Neural cell (in vitro differentiated cells): ENCODE results near the gene PHF12. TPM values are rescaled to one million over a fixed set of nuclear protein-coding genes. Genes with fewer than 3 reads are reported as not detected.
"Not testable (repeated sequence)": the region's sequence is repeated elsewhere in the genome, so short reads cannot be mapped to it uniquely, and the experiment has no call there.

Experiments used
- H2AFZ ChIP-seq: fragments of 200-600, 300-800 bp; sonication (generic), shearing (Covaris generic); 2 replicates; pipeline ENCODE4 v1.6.0; 2014; ENCODE audit warnings: low read depth, mild to moderate bottlenecking, antibody characterized with exemption, low read length, moderate library complexity
- H3F3A ChIP-seq: fragments of 200-600 bp; shearing (Covaris generic); 2 replicates; pipeline ENCODE4 v1.6.1; 2016; ENCODE audit warnings: mild to moderate bottlenecking, moderate library complexity, mixed read lengths, antibody characterized with exemption, low read length; ENCODE audit not compliant: insufficient read depth, poor library complexity, severe bottlenecking
- H3K27ac ChIP-seq: fragments of 200-600, 300-800 bp; sonication (generic), shearing (Covaris generic); 2 replicates; pipeline ENCODE4 v1.5.1; 2014; ENCODE audit warnings: mild to moderate bottlenecking, low read length, moderate library complexity
- H3K27me3 ChIP-seq: fragments of 300-800, 200-600 bp; sonication (generic), shearing (Covaris generic); 2 replicates; pipeline ENCODE4 v1.6.0; 2014; ENCODE audit warnings: mild to moderate bottlenecking, low read depth, low read length, moderate library complexity; ENCODE audit not compliant: insufficient read depth
- H3K36me3 ChIP-seq: fragments of 300-800, 200-600 bp; sonication (generic), shearing (Covaris generic); 2 replicates; pipeline ENCODE4 v1.5.1; 2014; ENCODE audit warnings: mild to moderate bottlenecking, antibody characterized with exemption, low read length, moderate library complexity; ENCODE audit not compliant: insufficient read depth
- H3K4me2 ChIP-seq: fragments of 300-800, 200-600 bp; sonication (generic), shearing (Covaris generic); 2 replicates; pipeline ENCODE4 v1.6.0; 2014; ENCODE audit warnings: mild to moderate bottlenecking, low read length
- H3K4me3 ChIP-seq: fragments of 300-800, 200-600 bp; sonication (generic), shearing (Covaris generic); 2 replicates; pipeline ENCODE4 v1.5.1; 2014; ENCODE audit warnings: mild to moderate bottlenecking, low read length, moderate library complexity
- H3K79me2 ChIP-seq: fragments of 200-600 bp; shearing (Covaris generic); replicated peaks from 2 replicates; pipeline ENCODE4 v1.6.0; 2014; ENCODE audit warnings: mild to moderate bottlenecking, low read length, moderate library complexity; ENCODE audit not compliant: insufficient read depth
- H3K9ac ChIP-seq: fragments of 300-800, 200-600 bp; sonication (generic), shearing (Covaris generic); 2 replicates; pipeline ENCODE4 v1.6.1; 2016; ENCODE audit warnings: mild to moderate bottlenecking, low read length, mixed read lengths
- H3K9me2 ChIP-seq: fragments of 200-600 bp; shearing (Covaris generic); 2 replicates; pipeline ENCODE4 v1.6.1; 2016; ENCODE audit warnings: mild to moderate bottlenecking, low read length, mixed read lengths; ENCODE audit not compliant: insufficient read depth
- H3K9me3 ChIP-seq: fragments of 200-600, 300-800 bp; sonication (generic), shearing (Covaris generic); 2 replicates; pipeline ENCODE4 v1.6.1; 2016; ENCODE audit warnings: mild to moderate bottlenecking, mixed run types, low read length, moderate library complexity, mixed read lengths
- H4K20me1 ChIP-seq: fragments of 200-600 bp; shearing (Covaris generic); 2 replicates; pipeline ENCODE4 v1.6.1; 2016; ENCODE audit warnings: mild to moderate bottlenecking, mixed run types; ENCODE audit not compliant: insufficient read depth
- CTCF ChIP-seq: fragments of 450-650 bp; IDR thresholded peaks from 2 replicates; pipeline ENCODE4 v1.5.1; 2014; ENCODE audit warnings: antibody characterized with exemption, mild to moderate bottlenecking, moderate library complexity; ENCODE audit not compliant: poor library complexity, severe bottlenecking
- EP300 ChIP-seq: fragments of 450-650 bp; conservative IDR thresholded peaks from 2 replicates; pipeline ENCODE4 v1.6.1; 2014; ENCODE audit warnings: antibody characterized with exemption, mild to moderate bottlenecking, moderate library complexity; ENCODE audit not compliant: poor library complexity, severe bottlenecking
- EZH2 ChIP-seq: fragments of 200-600, 300-800 bp; shearing (Covaris generic), sonication (generic); IDR thresholded peaks from 2 replicates; pipeline ENCODE4 v1.6.1; 2014; ENCODE audit warnings: antibody characterized with exemption, low read length, borderline replicate concordance, mild to moderate bottlenecking; ENCODE audit not compliant: insufficient read depth, poor library complexity, severe bottlenecking
- MXI1 ChIP-seq: fragments of 450-650 bp; conservative IDR thresholded peaks from 2 replicates; pipeline ENCODE4 v1.6.1; 2014; ENCODE audit warnings: antibody characterized with exemption, mild to moderate bottlenecking; ENCODE audit not compliant: poor library complexity, severe bottlenecking
- POLR2AphosphoS5 ChIP-seq: IDR thresholded peaks from 2 replicates; pipeline ENCODE4 v1.6.1; 2012
- RAD21 ChIP-seq: fragments of 450-650 bp; conservative IDR thresholded peaks from 2 replicates; pipeline ENCODE4 v1.6.1; 2014; ENCODE audit warnings: antibody characterized with exemption, mild to moderate bottlenecking, moderate library complexity
- REST ChIP-seq: IDR thresholded peaks from 2 replicates; pipeline ENCODE4 v1.6.1; 2012; ENCODE audit warnings: borderline replicate concordance
- SMC3 ChIP-seq: fragments of 450-650 bp; conservative IDR thresholded peaks from 2 replicates; pipeline ENCODE4 v1.6.1; 2014; ENCODE audit warnings: antibody characterized with exemption, mild to moderate bottlenecking, moderate library complexity; ENCODE audit not compliant: poor library complexity
- TAF1 ChIP-seq: IDR thresholded peaks from 2 replicates; pipeline ENCODE4 v1.6.1; 2012; ENCODE audit warnings: low read depth
- polyA plus RNA-seq: library from polyadenylated mRNA; depleted of rRNA; stranded (reverse); fragments of >200 nt; gene quantifications from 2 replicates; pipeline ENCODE4 v1.2.3, GENCODE V29; 2014

The PHF12 gene
- polyA plus RNA-seq, 1 donor from 2014 or later, result 10.4 TPM

DNA sequence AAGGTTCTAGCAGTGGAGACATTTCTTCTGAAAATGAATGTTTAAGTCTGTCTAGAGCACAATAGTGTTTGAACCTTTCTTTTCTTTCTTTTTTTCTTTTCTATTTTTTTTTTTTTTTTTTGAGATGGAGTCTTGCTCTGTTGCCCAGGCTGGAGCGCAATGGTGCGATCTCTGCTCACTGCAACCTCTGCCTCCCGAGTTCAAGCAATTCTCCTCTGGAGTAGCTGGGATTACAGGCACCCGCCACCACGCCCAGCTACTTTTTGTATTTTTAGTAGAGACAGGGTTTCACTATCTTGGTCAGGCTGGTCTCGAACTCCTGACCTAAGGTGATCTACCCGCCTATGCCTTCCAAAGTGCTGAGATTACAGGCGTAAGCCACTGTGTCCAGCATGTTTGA lies 16.8 kb downstream of the PHF12 start:
- not testable (repeated sequence) for H2AFZ ChIP-seq, H3K9me2 ChIP-seq, H3K9ac ChIP-seq, H3K9me3 ChIP-seq, H3K27me3 ChIP-seq, H3K36me3 ChIP-seq, H3K27ac ChIP-seq, H3K4me2 ChIP-seq, H4K20me1 ChIP-seq, H3K4me3 ChIP-seq, H3F3A ChIP-seq
- peaks cover 66% of the 10 kb centered on the region for H3K79me2 ChIP-seq

DNA sequence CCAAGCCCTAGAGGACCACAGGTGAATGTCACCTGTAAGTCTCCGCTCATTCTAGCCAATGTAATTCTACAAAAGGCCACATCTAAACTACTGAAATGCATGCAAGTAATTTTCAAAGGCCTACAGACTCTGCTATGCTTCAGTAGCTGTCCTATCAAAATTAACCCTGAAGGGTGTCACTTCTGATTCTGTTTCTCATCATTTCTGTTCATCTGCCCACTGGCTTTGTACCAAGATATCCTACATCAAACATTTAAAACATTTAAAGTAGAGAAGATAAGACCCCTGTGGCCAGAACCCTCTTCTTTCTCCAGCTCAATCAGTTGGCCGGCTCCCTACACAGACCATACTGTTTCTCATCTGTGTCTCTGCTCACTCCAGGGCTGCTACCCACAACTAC lies 21.5 kb downstream of the PHF12 start:
- Histone ChIP-seq H3K9ac (no peak overlapping the region), H4K20me1 (peaks cover 7% of the 10 kb centered on the region), H3K27ac (no peak overlapping the region), H3K79me2 (peaks cover 47% of the 10 kb centered on the region), H3K9me2 (no peaks in the 10 kb centered on the region), H2AFZ (no peak overlapping the region), H3K4me2 (no peak overlapping the region), H3F3A (no peaks in the 10 kb centered on the region), H3K36me3 (no peaks in the 10 kb centered on the region), H3K4me3 (no peak overlapping the region), H3K9me3 (no peaks in the 10 kb centered on the region), H3K27me3 (no peaks in the 10 kb centered on the region)
- TF ChIP-seq MXI1, result no peak
- no peak for TF ChIP-seq SMC3
- TF ChIP-seq EZH2, result no peak
- TF ChIP-seq EP300, result no peak
- no peak for TF ChIP-seq POLR2AphosphoS5
- no peak for TF ChIP-seq RAD21
- TF ChIP-seq REST, result no peak
- TF ChIP-seq TAF1, result no peak
- no peak for TF ChIP-seq CTCF

DNA sequence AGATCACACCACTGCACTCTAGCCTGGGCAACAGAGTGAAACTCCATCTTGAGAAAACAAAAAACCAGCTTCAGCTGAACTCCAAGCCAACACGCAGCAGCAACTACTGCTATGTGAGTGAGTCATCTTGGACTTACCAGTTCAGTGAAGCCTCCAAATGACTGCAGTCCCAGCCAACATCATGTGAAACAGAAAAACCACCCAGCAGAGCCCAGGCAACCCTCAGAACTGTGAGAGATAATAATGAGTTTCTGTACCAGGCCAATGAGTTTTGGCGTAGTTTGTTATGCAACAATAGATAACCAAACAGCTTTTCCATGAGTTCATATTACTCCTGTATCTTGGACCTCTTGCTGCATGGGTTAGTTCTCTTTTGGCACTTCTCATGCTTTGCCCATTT lies 23.3 kb downstream of the PHF12 start:
- H3K27me3 ChIP-seq, result no peaks in the 10 kb centered on the region
- no peak overlapping the region for H3K4me2 ChIP-seq
- H3K9ac ChIP-seq, result no peak overlapping the region
- peaks cover 37% of the 10 kb centered on the region for H3K79me2 ChIP-seq
- no peak overlapping the region for H3K4me3 ChIP-seq
- peaks cover 5% of the 10 kb centered on the region for H4K20me1 ChIP-seq
- H3K27ac ChIP-seq, result no peak overlapping the region
- H3K9me2 ChIP-seq, result no peaks in the 10 kb centered on the region
- H3K9me3 ChIP-seq, result no peaks in the 10 kb centered on the region
- no peak overlapping the region for H2AFZ ChIP-seq
- no peaks in the 10 kb centered on the region for H3K36me3 ChIP-seq
- H3F3A ChIP-seq, result no peaks in the 10 kb centered on the region
- TF ChIP-seq EP300, result no peak
- no peak for TF ChIP-seq RAD21
- TF ChIP-seq MXI1, result no peak
- no peak for TF ChIP-seq SMC3
- no peak for TF ChIP-seq POLR2AphosphoS5
- no peak for TF ChIP-seq TAF1
- TF ChIP-seq EZH2, result no peak
- no peak for TF ChIP-seq CTCF
- no peak for TF ChIP-seq REST
